ENCODE measurements around the gene PPRC1.
A peak's percentile ranks its signal among the peaks of the same experiment; 100 is the strongest.

Gene PPRC1, protein sequence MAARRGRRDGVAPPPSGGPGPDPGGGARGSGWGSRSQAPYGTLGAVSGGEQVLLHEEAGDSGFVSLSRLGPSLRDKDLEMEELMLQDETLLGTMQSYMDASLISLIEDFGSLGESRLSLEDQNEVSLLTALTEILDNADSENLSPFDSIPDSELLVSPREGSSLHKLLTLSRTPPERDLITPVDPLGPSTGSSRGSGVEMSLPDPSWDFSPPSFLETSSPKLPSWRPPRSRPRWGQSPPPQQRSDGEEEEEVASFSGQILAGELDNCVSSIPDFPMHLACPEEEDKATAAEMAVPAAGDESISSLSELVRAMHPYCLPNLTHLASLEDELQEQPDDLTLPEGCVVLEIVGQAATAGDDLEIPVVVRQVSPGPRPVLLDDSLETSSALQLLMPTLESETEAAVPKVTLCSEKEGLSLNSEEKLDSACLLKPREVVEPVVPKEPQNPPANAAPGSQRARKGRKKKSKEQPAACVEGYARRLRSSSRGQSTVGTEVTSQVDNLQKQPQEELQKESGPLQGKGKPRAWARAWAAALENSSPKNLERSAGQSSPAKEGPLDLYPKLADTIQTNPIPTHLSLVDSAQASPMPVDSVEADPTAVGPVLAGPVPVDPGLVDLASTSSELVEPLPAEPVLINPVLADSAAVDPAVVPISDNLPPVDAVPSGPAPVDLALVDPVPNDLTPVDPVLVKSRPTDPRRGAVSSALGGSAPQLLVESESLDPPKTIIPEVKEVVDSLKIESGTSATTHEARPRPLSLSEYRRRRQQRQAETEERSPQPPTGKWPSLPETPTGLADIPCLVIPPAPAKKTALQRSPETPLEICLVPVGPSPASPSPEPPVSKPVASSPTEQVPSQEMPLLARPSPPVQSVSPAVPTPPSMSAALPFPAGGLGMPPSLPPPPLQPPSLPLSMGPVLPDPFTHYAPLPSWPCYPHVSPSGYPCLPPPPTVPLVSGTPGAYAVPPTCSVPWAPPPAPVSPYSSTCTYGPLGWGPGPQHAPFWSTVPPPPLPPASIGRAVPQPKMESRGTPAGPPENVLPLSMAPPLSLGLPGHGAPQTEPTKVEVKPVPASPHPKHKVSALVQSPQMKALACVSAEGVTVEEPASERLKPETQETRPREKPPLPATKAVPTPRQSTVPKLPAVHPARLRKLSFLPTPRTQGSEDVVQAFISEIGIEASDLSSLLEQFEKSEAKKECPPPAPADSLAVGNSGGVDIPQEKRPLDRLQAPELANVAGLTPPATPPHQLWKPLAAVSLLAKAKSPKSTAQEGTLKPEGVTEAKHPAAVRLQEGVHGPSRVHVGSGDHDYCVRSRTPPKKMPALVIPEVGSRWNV (N-terminal part only)

DNA sequence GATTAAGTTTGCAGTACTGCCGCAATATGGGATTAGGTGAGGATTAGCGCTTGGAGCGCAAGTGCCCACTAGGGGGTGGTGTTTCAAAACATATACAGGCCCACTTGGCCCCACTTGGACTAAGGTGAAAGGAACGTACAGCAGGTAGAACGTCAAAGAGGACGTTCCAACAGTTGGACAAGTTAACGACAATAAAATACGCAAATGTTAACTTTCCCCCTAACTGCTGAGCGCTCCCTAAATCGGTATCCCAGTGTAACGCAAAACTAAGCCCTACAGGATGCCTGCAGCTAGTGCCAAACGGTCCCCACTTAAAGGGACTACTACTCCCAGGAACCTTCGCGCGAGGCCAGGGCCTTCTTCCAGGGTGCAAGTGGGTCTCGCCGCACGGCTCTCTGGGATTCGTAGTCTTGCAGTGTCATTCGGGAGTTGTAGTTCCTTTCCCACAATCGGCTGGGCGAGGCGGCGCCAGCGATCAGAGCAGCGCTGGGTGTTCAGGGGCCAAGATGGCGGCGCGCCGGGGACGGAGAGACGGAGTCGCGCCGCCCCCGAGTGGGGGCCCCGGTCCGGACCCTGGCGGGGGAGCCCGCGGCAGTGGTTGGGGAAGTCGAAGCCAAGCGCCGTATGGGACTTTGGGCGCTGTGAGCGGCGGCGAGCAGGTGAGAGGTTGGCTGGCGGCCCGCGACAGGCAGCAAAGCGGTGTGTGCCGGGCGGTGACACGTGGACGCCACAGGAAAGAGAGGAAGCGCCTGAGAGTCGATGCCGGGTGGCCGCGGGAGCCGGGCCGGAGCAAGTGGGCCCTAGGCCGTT, at the start of gene PPRC1:
Gene PPRC1, plus strand, starts transcription at position 478 of the 810 bp plus-strand sequence. Its CDS starts 29 bp downstream, at position 507.
- DNase-seq = peak; percentile 92

DNA sequence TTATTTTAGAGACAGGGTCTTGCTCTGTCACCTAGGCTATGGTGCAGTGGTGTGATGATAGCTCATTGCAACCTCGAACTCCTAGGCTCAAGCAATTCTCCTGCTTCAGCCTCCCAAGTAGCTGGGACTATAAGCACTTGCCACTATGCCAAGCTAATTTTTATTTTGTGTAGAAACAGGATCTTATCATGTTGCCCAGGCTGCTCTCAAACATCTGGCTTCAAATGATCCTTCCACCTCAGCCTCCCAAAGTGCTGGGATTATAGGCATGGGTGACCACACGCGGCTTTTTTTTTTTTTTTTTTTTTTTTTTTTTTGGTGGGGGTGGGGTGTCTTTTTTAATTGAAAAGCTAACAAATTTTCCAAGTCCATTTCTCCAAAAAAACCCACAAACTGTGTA, 49.3 kb upstream of the PPRC1 start:
- no peak for DNase-seq

DNA sequence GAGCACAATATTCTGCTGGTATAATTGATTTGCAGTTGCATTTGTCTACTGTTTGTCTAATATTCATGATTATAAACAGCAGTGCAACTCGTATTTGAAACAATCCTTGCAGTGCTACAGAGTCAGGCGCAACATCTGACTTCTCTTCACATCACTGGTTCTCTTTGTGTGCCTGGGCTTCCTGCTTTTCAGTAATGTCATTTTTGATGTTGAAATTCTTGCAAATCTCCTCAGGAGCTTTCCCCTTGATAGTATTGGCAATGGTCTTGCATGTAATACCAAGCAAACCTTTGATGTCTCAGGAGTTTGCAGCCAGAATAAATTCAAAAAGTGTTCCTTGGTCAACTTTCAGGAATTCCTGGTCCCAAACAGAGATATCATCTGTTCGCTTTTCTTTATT, 47.5 kb upstream of the PPRC1 start:
- no peak for DNase-seq

DNA sequence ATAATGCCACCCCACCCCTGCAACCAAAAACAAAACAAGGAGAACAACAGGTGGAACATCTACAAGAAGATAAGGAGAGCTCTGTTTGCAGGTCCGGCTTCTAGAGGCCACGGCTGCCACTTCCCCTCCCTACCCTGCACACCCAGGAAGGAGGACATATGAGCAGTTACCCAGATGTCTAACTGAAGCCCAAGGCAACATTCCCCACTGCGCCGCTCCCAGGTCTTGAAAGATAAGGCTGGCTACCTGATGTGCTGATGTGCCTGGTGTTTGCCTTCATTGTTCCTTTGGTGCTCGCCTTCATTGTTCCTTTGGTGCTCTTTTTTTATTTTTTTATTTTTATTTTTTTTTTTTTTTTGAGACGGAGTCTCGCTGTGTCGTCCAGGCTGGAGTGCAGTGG, 46.6 kb upstream of the PPRC1 start:
- no peak for DNase-seq

DNA sequence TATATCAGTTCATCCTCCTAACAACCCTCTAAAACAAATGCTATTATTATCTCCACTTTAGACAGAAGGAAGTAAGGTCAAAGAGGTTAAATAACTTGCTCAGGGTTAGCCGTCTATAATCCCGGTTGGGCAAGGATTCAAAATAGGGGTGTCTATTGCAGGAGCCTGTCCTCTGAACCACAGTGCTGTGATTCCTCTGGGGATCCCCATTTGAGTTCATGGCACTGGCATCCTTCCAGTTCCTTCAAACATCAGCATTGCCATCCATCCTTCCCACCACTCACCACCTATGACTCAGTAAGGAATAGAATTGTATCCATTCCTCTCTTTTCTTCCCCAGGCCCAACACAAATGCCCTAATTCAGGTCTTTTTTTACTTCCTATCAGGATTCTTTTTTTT, 42.1 kb upstream of the PPRC1 start:
- no peak for DNase-seq

DNA sequence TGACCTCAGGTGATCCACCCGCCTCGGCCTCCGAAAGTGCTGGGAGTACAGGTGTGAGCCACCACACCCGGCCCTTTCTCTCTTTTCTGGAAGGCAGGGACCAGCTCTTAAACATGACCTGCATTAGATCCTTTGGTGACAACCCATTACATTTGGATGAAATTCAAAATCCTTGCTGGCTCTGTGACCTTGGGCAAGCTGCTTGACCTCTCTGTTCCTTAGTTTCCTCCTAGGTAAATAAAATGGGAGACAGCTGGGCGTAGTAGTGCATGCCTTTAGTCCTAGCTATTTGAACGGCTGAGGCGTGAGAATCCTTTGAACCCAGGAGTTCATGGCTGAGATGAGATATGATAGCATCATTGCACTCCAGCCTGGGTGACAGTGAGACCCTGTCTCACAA, 36.4 kb upstream of the PPRC1 start:
- no peak for DNase-seq

DNA sequence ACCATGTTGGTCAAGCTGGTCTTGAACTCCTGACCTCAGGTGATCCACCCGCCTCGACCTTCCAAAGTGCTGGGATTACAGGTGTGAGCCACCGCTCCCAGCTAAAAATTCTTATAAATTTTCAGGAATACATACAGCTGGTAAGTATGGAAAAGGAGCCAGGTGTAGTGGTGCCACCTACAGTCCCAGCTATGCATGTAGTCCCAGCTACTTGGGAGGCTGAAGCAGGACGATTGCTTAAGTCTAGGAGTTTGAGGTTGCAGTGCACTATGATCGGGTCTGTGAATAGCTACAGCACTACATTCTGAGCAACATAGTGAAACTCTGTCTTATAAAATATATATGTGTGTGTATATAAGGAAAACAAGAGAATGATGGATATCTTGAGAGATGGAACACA, 31.7 kb upstream of the PPRC1 start:
- no peak for DNase-seq

DNA sequence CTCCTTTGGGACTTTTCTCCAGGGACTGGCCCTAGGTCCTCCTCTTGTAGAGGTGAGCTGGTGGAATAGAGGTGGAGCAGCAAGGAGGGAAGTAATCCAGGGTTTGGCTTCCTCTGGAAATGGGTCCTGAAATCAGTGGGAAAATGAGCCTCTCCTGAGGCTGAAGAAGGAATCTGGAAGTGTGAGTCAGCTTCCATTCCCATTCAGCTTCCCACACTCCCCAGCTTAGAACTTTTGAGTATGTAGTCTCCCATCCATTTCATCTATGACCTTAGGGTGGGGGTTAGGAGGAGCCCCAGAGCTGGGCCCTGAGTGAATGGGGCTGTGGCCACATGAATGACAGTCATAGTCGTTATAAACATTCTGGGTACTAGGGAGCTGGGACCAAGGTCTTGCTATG, 30.4 kb upstream of the PPRC1 start:
- DNase-seq = no peak

DNA sequence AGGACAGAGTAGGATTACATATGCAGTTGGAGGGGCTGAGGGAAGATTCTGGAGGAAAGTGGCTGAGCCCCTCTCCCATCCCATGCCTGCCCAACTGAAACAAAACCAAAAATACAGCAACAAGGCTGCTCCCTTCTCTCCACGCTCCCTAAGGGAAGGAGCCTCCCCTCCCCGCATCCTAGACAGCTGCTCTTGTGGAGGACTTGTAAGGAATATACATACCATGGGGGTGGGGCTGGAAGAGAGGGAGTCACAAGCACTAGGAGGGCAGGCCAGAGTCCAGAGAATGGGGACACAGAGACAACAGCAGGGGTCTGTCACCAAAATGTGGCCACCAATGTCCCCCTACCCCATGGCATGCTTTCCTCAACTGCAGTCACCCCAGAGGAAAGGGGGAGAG, 25.8 kb upstream of the PPRC1 start:
- DNase-seq = no peak

DNA sequence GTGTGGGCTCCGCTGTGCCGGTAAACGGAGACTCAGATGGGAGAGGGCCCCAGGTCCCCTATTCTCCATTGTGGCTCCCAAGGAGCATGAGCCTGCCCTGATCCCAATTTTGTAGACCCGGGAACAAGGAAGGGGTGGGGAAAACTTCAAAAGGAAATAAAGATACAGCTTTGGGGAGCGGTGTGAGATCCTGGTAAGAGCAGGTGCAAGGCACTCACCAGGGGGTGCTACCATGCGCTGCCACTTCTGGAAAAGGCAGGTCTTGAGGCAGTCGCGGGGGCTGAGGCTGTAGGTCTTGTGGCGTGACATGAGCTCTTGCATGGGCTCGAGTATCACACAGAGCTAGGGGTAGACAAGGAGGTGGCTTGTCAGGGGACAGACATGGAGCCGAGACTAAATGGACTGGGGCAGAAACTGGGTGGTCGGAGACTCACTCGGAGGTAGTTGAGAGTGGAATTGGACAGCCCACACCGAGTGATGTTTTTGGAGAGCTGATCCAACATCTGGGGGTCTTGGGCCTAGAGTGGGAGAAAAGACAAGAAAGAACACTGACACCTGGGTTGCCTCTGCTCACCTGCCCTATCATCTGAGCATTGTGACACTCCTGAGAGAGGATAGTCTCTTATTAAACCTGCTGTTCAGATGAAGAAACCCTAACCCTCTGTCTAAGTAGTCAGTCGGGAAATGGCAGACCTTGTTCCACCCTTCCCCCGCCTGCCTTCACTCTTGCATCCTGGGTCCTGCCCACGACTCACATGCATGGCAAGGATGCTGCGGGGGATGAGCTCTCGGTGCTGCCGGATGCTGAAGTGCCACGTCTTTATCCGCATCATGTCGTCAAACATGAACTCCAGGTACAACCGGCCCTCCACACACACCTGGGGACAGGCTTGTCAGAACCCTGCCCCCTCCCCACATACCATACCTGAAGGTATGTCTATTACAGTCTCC, 23.4 kb upstream of the PPRC1 start:
- no peak for DNase-seq

DNA sequence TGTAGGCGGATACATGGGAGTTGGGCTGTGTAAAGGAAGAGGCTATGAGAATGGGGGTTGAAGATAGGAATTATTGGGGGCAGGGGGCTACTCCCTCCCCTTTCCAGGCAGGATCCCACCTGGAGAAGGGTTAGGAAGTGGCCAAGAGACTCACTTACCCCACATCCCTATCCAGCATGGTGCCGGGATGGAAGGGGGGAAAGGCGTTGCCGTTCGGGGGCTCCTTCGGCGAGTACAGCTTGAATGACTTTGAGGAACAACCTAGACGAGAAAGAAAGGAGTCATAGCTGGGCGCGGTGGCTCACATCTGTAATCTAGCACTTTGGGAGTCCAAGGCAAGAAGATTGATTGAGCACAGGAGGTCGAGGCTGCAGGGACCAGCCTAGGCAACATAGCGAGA, 21.6 kb upstream of the PPRC1 start:
- no peak for DNase-seq

DNA sequence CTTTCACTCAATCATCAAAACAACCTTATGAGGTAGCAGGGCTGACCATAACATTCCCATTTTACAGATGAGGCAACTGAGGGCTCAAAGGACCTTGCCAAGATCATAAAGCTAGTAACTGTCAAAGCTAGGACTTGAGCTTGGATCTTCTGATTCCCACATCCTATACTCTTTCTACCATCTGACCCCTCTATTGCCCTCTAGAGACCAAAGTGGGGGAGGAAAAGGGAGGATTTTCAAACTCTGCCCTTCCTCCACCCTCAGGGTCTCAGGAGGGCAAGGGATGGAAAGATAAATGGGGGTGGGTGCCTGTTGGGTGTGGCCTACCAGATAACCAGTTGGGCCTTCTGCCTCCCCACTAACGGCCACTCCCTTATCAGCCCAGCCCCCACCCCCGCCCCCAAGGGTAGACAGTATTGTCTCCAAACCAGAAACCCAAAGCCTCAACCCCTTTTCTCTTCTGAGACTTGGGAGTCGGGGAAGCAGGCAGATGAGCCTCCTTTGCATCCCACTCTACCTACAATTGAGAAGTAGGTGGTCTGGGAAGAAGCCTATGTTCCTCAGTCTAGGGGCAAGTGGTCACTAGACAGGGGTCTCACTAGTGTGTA, 20.5 kb upstream of the PPRC1 start:
- DNase-seq = no peak

DNA sequence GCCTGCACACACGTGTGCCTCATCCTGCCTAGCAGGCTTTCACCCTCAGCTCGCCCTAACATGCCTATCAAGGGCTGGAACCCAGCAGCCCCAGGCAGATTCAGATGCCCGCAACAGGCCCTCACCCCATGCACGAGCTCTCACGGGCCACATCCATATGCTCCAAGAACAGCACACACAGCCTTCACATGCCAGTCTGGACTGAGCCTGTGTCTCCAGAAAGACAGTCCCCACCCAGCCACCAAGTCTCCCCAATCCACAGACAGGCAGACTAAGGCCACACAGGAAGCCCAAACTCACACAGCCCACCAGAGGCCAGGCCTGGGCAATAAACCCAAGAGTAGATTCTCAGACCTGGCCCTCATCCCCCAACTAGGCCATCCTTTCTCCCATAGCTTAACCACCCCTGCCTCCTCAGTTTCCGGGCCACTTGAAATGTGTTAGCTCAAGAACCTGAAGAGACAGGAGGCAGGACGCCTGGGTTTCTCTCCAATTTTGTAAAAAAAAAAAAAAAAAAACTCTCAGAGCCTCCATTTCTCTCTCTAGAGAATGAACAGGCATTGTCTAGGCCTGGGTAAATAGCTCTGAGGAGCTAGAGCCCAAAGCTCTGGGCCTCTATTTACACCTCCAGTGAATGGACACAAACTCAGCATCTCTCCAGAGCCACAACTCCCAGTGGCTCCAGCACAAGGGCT, 19.4 kb upstream of the PPRC1 start:
- no peak for DNase-seq

DNA sequence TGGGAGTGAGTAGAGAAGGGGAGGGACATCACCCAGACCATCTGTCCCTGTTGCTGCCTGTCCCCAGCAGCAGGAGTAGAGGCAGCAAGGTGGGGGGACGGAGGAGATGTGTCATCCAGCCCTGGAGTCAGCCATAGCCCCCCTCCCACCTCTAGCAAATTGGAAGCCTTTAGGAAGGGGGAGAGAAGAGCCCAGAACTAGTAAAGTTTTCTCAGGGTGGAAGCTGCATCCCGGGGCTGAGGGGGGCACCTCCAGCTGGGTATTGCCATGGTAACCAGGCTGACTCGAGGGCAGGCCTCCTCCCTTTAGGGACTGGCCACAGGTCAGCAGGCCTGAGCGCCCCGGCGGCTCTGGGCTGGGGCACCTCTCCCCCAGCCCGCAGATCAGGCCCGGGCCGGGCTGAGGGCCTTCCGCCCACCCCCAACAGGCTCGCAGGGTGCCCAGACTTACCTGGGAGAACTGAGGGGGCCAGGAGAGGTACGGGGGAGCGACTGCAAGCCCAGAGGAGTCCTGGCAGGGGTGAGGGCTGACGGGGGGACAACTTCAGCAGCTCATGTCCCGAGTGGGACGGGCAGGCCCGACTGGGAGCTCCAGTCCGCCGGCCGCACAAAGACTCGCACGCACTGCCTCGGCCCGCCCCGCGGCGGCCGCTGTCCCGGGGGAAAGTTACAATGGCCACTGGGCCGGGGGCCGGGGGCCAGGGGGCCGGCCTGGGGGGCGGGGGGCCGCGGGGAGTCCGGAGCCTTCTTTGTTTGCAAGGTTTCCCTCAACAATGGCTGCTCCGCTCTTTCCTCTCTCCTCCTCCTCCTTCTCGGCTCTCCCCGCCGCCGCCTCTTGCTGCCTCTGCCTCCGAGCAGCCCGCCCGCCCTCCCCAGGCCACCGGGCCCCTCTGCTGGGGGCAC, 18.6 kb upstream of the PPRC1 start:
- no peak for DNase-seq

DNA sequence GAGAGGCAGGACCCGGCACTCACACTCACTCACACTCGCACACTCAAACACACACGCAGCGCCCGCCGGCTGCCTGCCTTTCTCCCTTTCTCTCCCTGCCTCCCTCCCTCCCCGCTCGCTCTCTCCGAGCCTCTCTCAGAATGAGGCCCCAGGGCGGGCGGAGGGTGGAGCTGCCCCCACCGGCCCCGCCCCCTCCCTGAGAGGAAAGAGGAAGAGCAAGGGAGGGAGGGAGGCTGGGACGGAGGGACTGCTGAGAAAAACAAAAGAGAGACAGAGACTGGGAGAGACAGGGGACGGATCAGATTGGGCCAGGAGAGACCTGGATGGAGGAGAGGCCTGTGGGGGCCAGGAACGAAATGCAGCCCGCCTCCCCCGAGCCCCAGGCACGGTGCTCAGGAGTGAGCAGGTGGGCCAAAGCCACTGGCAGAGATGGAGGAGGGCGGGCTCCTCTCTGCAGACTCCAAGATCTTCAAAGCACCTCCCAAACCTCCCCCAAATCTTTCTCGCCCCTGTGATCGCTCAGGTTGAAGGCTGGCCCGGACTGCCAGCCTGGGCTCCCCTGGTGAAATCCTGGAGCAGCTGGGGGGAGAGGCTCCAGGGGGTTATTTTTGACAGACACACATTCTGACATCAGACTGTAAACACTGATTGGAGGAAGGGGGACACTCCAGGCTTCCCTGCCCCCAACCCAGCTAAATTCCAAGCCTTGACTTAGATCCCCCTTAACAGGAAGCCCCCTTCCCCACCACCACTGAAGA, 17.8 kb upstream of the PPRC1 start:
- peak; percentile 81 for DNase-seq

DNA sequence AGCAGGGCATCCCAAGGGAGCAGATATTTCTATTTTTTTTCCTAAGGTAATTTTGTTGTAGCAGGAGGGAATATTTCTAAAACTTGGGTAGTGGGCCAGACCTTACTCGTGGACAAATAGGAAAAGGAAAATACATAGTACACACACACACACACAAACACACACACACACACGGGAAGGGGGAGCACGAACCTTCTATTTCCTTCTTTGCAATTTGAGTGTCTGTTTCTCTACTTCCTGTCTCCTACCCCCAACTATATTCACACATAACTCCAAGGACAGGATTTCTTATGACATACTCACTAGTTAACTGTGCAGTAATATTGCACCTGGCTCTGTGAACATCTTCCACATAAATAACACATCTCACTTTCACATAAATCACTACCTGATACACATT, 17.1 kb upstream of the PPRC1 start:
- DNase-seq = no peak

DNA sequence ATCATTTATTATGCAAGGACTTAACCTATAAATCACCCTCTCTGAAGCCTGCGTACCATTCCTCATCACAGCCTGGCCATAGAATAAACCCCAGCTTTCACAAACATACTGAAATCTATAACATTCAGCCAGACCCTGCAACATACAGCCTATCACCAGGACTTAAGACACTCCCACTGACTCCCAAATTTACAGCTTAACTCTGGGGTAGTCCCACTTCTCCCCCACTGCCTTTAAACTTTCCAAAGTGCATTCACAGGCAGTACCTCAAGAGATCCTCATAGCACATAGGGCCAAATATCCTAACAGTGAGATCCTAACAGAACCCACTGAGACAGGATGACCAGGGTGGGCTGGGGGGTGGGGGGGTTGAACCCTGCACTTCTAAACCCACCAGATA, 16.2 kb upstream of the PPRC1 start:
- no peak for DNase-seq

Data from activated T-cell treated with anti-CD3 and anti-CD28 coated beads for 4 hours (primary cell).